GM23338 (cell line): ENCODE data around the gene RPS4Y1. TPM values are rescaled to one million over a fixed set of nuclear protein-coding genes. Genes with fewer than 3 reads are reported as not detected.

Experiments used
- ATAC-seq: fragments of 200-7000 bp; cut with Tn5 transposase; 3 replicates; pipeline ENCODE4 v1.9.1; 2020
- DNase-seq: peaks from one replicate; pipeline ENCODE4 v3.0.0-alpha.2; 2015; ENCODE audit warnings: low spot score
- H2AFZ ChIP-seq: fragments of 200-600 bp; sonication (generic); 2 replicates; pipeline ENCODE4 v1.8.0; 2016; ENCODE audit warnings: antibody characterized with exemption, mild to moderate bottlenecking, moderate library complexity
- H3F3A ChIP-seq: fragments of 200-600 bp; sonication (generic); replicated peaks from 2 replicates; pipeline ENCODE4 v1.8.0; 2017; ENCODE audit warnings: antibody characterized with exemption, mixed run types, low read depth
- H3K27ac ChIP-seq: fragments of 200-600 bp; sonication (generic); 2 replicates; pipeline ENCODE4 v1.6.1; 2016; ENCODE audit warnings: low read depth
- H3K27me3 ChIP-seq: fragments of 200-600 bp; sonication (generic); 2 replicates; pipeline ENCODE4 v1.8.0; 2016; ENCODE audit warnings: mild to moderate bottlenecking, mixed run types, moderate library complexity; ENCODE audit not compliant: insufficient read depth
- H3K36me3 ChIP-seq: fragments of 200-600 bp; sonication (generic); 2 replicates; pipeline ENCODE4 v1.8.0; 2016; ENCODE audit warnings: mild to moderate bottlenecking; ENCODE audit not compliant: insufficient read depth
- H3K4me1 ChIP-seq: fragments of 200-600 bp; sonication (generic); 2 replicates; pipeline ENCODE4 v1.8.0; 2016; ENCODE audit warnings: mild to moderate bottlenecking, moderate library complexity; ENCODE audit not compliant: insufficient read depth
- H3K4me2 ChIP-seq: fragments of 200-600 bp; sonication (generic); 2 replicates; pipeline ENCODE4 v1.7.1; 2017; ENCODE audit warnings: mixed run types
- H3K4me3 ChIP-seq: fragments of 200-600 bp; sonication (generic); 2 replicates; pipeline ENCODE4 v1.6.1; 2016; ENCODE audit warnings: mixed run types
- H3K79me2 ChIP-seq: fragments of 200-600 bp; sonication (generic); replicated peaks from 2 replicates; pipeline ENCODE4 v1.8.0; 2017; ENCODE audit warnings: mild to moderate bottlenecking; ENCODE audit not compliant: insufficient read depth
- H3K9me2 ChIP-seq: fragments of 200-600 bp; sonication (generic); 2 replicates; pipeline ENCODE4 v1.8.0; 2017; ENCODE audit not compliant: insufficient read depth
- H4K20me1 ChIP-seq: fragments of 200-600 bp; sonication (generic); replicated peaks from 2 replicates; pipeline ENCODE4 v1.8.0; 2017; ENCODE audit warnings: mild to moderate bottlenecking; ENCODE audit not compliant: insufficient read depth
- H3K27ac Mint-ChIP-seq: 2 replicates; pipeline ENCODE4 v1.8.0; 2020; ENCODE audit warnings: inconsistent platforms, mild to moderate bottlenecking, moderate library complexity, mixed read lengths
- H3K27me3 Mint-ChIP-seq: 3 replicates; pipeline ENCODE4 v1.8.0; 2022; ENCODE audit warnings: low read depth, mild to moderate bottlenecking, moderate library complexity, mixed read lengths, inconsistent platforms; ENCODE audit not compliant: insufficient read depth, poor library complexity
- H3K36me3 Mint-ChIP-seq: 3 replicates; pipeline ENCODE4 v1.8.0; 2021; ENCODE audit warnings: low read depth, mild to moderate bottlenecking, inconsistent platforms, moderate library complexity, mixed read lengths
- H3K4me1 Mint-ChIP-seq: 3 replicates; pipeline ENCODE4 v1.8.0; 2020; ENCODE audit warnings: mild to moderate bottlenecking, inconsistent platforms, mixed read lengths
- H3K4me3 Mint-ChIP-seq: 3 replicates; pipeline ENCODE4 v1.8.0; 2021; ENCODE audit warnings: moderate library complexity, mild to moderate bottlenecking, inconsistent platforms, mixed read lengths
- H3K9me3 Mint-ChIP-seq: 3 replicates; pipeline ENCODE4 v1.8.0; 2020; ENCODE audit warnings: moderate library complexity, mild to moderate bottlenecking, inconsistent platforms, mixed read lengths
- CREB1 ChIP-seq: fragments of 250-450 bp; sonication (Bioruptor Pico); IDR thresholded peaks from 2 replicates; pipeline ENCODE4 v1.5.0; 2020; ENCODE audit warnings: low read depth, mild to moderate bottlenecking, moderate library complexity
- EZH2 ChIP-seq: fragments of 200-600 bp; sonication (generic); IDR thresholded peaks from one replicate; pipeline ENCODE4 v1.8.0; 2017; ENCODE audit warnings: antibody characterized with exemption, mild to moderate bottlenecking, low read depth; ENCODE audit not compliant: unreplicated experiment
- EZH2phosphoT487 ChIP-seq: fragments of 200-600 bp; sonication (generic); IDR thresholded peaks from one replicate; pipeline ENCODE4 v1.8.1; 2018; ENCODE audit warnings: antibody characterized with exemption; ENCODE audit not compliant: unreplicated experiment
- NANOG ChIP-seq: IDR thresholded peaks from 2 replicates; pipeline ENCODE4 v1.6.1; 2016; ENCODE audit warnings: antibody characterized with exemption, borderline replicate concordance
- POLR2AphosphoS5 ChIP-seq: IDR thresholded peaks from 2 replicates; pipeline ENCODE4 v1.6.1; 2016; ENCODE audit warnings: antibody characterized with exemption, low read depth
- ZNF114 ChIP-seq: fragments of 250-450 bp; sonication (Bioruptor Pico); IDR thresholded peaks from 2 replicates; pipeline ENCODE4 v1.5.0; 2020; ENCODE audit warnings: mild to moderate bottlenecking, moderate library complexity
- ZNF331 ChIP-seq: fragments of 250-450 bp; sonication (Bioruptor Pico); IDR thresholded peaks from 2 replicates; pipeline ENCODE4 v1.5.0; 2020; ENCODE audit warnings: low read depth, mild to moderate bottlenecking, moderate library complexity
- polyA plus RNA-seq: library from polyadenylated mRNA; unstranded; fragments of >200 nt; fragmentation: Nextera tagmentation; extraction: Ambion mirVana; gene quantifications from 2 replicates; pipeline ENCODE4 v1.2.1, GENCODE V29; 2016
- total RNA-seq: library from RNA; depleted of rRNA; stranded (reverse); fragments of >200 nt; shearing (Covaris generic); gene quantifications from 2 replicates; pipeline ENCODE4 v1.2.3, GENCODE V29; 2014
- TF ChIP-seq, protein P1 (sequence below): fragments of 250-450 bp; sonication (Bioruptor Pico); IDR thresholded peaks from 2 replicates; pipeline ENCODE4 v1.5.0; 2020; ENCODE audit warnings: mild to moderate bottlenecking, moderate library complexity
- TF ChIP-seq, protein P2 (sequence below): IDR thresholded peaks from 2 replicates; pipeline ENCODE4 v1.6.1; 2016; ENCODE audit warnings: antibody characterized with exemption
- TF ChIP-seq, protein P3 (sequence below): IDR thresholded peaks from one replicate; pipeline ENCODE4 v1.6.1; 2018; ENCODE audit warnings: antibody characterized with exemption; ENCODE audit not compliant: unreplicated experiment

RPS4Y1 gene
- total and polyA plus RNA-seq, 2 experiments from 2014 or later = 216 to 294 TPM

DNA sequence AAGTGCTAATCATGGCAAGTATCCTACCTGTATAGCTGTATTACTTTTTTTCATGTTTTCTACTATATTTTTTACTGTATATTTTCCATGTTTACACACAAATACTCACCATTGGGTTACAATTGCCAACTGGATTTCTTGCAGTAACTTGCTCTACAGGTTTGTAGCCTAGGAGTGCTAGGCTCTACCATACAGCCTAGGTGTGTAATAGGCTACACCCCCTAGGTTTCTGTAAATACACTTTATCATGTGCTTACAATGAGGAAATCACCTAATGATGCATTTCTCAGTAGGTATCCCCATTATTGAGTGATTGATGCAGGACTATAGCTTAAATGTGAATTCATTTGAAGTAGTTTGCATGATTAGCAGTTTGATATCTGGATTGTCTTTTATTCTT lies 43.4 kb upstream of the RPS4Y1 start:
- H3K4me1 ChIP-seq = peaks cover 6% of the 10 kb centered on the region
- Mint-ChIP-seq H3K9me3 (no peaks in the 10 kb centered on the region), H3K36me3 (no peaks in the 10 kb centered on the region), H3K4me3 (no peak overlapping the region), H3K4me1 (peaks cover 3% of the 10 kb centered on the region; the same call in 1 of the 3 replicates), H3K27me3 (no peaks in the 10 kb centered on the region), H3K27ac (no peak overlapping the region)
- H2AFZ ChIP-seq = no peak overlapping the region
- DNase-seq = no peak
- no peaks in the 10 kb centered on the region for H3K9me2 ChIP-seq
- no peaks in the 10 kb centered on the region for H3K79me2 ChIP-seq
- no peak overlapping the region for H3K4me3 ChIP-seq
- no peak overlapping the region for H3K4me2 ChIP-seq
- no peaks in the 10 kb centered on the region for H4K20me1 ChIP-seq
- ATAC-seq = no peak
- H3K27me3 ChIP-seq = no peaks in the 10 kb centered on the region
- no peak overlapping the region for H3K27ac ChIP-seq
- TF ChIP-seq, protein P1, sequence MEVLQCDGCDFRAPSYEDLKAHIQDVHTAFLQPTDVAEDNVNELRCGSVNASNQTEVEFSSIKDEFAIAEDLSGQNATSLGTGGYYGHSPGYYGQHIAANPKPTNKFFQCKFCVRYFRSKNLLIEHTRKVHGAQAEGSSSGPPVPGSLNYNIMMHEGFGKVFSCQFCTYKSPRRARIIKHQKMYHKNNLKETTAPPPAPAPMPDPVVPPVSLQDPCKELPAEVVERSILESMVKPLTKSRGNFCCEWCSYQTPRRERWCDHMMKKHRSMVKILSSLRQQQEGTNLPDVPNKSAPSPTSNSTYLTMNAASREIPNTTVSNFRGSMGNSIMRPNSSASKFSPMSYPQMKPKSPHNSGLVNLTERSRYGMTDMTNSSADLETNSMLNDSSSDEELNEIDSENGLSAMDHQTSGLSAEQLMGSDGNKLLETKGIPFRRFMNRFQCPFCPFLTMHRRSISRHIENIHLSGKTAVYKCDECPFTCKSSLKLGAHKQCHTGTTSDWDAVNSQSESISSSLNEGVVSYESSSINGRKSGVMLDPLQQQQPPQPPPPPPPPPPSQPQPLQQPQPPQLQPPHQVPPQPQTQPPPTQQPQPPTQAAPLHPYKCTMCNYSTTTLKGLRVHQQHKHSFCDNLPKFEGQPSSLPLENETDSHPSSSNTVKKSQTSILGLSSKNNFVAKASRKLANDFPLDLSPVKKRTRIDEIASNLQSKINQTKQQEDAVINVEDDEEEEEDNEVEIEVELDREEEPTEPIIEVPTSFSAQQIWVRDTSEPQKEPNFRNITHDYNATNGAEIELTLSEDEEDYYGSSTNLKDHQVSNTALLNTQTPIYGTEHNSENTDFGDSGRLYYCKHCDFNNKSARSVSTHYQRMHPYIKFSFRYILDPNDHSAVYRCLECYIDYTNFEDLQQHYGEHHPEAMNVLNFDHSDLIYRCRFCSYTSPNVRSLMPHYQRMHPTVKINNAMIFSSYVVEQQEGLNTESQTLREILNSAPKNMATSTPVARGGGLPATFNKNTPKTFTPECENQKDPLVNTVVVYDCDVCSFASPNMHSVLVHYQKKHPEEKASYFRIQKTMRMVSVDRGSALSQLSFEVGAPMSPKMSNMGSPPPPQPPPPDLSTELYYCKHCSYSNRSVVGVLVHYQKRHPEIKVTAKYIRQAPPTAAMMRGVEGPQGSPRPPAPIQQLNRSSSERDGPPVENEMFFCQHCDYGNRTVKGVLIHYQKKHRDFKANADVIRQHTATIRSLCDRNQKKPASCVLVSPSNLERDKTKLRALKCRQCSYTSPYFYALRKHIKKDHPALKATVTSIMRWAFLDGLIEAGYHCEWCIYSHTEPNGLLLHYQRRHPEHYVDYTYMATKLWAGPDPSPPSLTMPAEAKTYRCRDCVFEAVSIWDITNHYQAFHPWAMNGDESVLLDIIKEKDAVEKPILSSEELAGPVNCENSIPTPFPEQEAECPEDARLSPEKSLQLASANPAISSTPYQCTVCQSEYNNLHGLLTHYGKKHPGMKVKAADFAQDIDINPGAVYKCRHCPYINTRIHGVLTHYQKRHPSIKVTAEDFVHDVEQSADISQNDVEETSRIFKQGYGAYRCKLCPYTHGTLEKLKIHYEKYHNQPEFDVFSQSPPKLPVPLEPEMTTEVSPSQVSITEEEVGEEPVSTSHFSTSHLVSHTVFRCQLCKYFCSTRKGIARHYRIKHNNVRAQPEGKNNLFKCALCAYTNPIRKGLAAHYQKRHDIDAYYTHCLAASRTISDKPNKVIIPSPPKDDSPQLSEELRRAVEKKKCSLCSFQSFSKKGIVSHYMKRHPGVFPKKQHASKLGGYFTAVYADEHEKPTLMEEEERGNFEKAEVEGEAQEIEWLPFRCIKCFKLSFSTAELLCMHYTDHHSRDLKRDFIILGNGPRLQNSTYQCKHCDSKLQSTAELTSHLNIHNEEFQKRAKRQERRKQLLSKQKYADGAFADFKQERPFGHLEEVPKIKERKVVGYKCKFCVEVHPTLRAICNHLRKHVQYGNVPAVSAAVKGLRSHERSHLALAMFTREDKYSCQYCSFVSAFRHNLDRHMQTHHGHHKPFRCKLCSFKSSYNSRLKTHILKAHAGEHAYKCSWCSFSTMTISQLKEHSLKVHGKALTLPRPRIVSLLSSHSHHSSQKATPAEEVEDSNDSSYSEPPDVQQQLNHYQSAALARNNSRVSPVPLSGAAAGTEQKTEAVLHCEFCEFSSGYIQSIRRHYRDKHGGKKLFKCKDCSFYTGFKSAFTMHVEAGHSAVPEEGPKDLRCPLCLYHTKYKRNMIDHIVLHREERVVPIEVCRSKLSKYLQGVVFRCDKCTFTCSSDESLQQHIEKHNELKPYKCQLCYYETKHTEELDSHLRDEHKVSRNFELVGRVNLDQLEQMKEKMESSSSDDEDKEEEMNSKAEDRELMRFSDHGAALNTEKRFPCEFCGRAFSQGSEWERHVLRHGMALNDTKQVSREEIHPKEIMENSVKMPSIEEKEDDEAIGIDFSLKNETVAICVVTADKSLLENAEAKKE (CRISPR knock-in tag) = no peak
- TF ChIP-seq, protein P2, sequence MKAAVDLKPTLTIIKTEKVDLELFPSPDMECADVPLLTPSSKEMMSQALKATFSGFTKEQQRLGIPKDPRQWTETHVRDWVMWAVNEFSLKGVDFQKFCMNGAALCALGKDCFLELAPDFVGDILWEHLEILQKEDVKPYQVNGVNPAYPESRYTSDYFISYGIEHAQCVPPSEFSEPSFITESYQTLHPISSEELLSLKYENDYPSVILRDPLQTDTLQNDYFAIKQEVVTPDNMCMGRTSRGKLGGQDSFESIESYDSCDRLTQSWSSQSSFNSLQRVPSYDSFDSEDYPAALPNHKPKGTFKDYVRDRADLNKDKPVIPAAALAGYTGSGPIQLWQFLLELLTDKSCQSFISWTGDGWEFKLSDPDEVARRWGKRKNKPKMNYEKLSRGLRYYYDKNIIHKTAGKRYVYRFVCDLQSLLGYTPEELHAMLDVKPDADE = no peak
- no peak for TF ChIP-seq POLR2AphosphoS5
- TF ChIP-seq CREB1 = no peak
- TF ChIP-seq EZH2 = no peak
- TF ChIP-seq, protein P3, sequence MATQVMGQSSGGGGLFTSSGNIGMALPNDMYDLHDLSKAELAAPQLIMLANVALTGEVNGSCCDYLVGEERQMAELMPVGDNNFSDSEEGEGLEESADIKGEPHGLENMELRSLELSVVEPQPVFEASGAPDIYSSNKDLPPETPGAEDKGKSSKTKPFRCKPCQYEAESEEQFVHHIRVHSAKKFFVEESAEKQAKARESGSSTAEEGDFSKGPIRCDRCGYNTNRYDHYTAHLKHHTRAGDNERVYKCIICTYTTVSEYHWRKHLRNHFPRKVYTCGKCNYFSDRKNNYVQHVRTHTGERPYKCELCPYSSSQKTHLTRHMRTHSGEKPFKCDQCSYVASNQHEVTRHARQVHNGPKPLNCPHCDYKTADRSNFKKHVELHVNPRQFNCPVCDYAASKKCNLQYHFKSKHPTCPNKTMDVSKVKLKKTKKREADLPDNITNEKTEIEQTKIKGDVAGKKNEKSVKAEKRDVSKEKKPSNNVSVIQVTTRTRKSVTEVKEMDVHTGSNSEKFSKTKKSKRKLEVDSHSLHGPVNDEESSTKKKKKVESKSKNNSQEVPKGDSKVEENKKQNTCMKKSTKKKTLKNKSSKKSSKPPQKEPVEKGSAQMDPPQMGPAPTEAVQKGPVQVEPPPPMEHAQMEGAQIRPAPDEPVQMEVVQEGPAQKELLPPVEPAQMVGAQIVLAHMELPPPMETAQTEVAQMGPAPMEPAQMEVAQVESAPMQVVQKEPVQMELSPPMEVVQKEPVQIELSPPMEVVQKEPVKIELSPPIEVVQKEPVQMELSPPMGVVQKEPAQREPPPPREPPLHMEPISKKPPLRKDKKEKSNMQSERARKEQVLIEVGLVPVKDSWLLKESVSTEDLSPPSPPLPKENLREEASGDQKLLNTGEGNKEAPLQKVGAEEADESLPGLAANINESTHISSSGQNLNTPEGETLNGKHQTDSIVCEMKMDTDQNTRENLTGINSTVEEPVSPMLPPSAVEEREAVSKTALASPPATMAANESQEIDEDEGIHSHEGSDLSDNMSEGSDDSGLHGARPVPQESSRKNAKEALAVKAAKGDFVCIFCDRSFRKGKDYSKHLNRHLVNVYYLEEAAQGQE = no peak
- no peak for TF ChIP-seq NANOG
- TF ChIP-seq EZH2phosphoT487 = no peak
- no peak for TF ChIP-seq ZNF114
- no peak for TF ChIP-seq ZNF331
- no peaks in the 10 kb centered on the region for H3K36me3 ChIP-seq
- no peaks in the 10 kb centered on the region for H3F3A ChIP-seq
